Prostate gland (tissue), 2 donors: ENCODE results near the gene ABCC6.
"Not testable (repeated sequence)": the region's sequence is repeated elsewhere in the genome, so short reads cannot be mapped to it uniquely, and the experiment has no call there.

Experiments used
- POLR2A ChIP-seq: fragments of 450-650 bp; IDR thresholded peaks from one replicate; pipeline ENCODE4 v1.6.1; 2016; ENCODE audit warnings: antibody characterized with exemption, mild to moderate bottlenecking
- POLR2AphosphoS5 ChIP-seq: sonication (generic); formaldehyde crosslinking; IDR thresholded peaks from one replicate; pipeline ENCODE4 v1.6.1; 2017; ENCODE audit warnings: antibody characterized with exemption
- TF ChIP-seq, protein P1 (sequence below), 4 experiments: fragments of 200-600 bp in 2 of 4; fragments of 450-650 bp in 2 of 4; sonication (generic) in 2 of 4; IDR thresholded peaks; 1 replicate in 3 of 4; 2 replicates in 1 of 4; pipeline ENCODE4 v1.5.1; 2016 to 2019; ENCODE audit warnings: antibody characterized with exemption in 4 of 4, mild to moderate bottlenecking in 2 of 4, moderate library complexity in 2 of 4

DNA sequence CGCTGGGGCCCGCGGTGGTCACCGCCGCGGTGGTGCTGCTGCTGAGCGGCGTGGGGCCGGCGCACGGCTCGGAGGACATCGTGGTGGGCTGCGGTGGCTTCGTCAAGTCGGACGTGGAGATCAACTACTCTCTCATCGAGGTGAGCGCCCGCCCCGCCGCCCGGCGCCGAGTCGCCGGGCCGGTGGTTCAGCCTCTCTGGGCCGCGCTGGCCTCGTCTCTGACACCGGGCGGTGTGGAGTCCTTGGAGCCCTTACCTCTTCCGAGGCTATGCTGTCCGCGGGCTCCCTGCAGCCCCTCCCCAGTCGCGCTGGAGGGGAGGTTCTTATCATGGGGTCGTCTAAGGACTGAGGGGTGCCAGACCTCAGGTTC is 9.4 kb upstream of the ABCC6 start:
- TF ChIP-seq POLR2A, POLR2AphosphoS5: not testable (repeated sequence)
- TF ChIP-seq, protein P1, sequence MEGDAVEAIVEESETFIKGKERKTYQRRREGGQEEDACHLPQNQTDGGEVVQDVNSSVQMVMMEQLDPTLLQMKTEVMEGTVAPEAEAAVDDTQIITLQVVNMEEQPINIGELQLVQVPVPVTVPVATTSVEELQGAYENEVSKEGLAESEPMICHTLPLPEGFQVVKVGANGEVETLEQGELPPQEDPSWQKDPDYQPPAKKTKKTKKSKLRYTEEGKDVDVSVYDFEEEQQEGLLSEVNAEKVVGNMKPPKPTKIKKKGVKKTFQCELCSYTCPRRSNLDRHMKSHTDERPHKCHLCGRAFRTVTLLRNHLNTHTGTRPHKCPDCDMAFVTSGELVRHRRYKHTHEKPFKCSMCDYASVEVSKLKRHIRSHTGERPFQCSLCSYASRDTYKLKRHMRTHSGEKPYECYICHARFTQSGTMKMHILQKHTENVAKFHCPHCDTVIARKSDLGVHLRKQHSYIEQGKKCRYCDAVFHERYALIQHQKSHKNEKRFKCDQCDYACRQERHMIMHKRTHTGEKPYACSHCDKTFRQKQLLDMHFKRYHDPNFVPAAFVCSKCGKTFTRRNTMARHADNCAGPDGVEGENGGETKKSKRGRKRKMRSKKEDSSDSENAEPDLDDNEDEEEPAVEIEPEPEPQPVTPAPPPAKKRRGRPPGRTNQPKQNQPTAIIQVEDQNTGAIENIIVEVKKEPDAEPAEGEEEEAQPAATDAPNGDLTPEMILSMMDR (IDR thresholded peaks at IDR 0.05) = not testable (repeated sequence)
